ENCODE measurements around the gene IFNL2. TPM values are rescaled to one million over a fixed set of nuclear protein-coding genes. Genes with fewer than 3 reads are reported as not detected.
"Not testable (repeated sequence)": the region's sequence is repeated elsewhere in the genome, so short reads cannot be mapped to it uniquely, and the experiment has no call there.

IFNL2 gene
- total and polyA plus RNA-seq, 12 donors = not detected

DNA sequence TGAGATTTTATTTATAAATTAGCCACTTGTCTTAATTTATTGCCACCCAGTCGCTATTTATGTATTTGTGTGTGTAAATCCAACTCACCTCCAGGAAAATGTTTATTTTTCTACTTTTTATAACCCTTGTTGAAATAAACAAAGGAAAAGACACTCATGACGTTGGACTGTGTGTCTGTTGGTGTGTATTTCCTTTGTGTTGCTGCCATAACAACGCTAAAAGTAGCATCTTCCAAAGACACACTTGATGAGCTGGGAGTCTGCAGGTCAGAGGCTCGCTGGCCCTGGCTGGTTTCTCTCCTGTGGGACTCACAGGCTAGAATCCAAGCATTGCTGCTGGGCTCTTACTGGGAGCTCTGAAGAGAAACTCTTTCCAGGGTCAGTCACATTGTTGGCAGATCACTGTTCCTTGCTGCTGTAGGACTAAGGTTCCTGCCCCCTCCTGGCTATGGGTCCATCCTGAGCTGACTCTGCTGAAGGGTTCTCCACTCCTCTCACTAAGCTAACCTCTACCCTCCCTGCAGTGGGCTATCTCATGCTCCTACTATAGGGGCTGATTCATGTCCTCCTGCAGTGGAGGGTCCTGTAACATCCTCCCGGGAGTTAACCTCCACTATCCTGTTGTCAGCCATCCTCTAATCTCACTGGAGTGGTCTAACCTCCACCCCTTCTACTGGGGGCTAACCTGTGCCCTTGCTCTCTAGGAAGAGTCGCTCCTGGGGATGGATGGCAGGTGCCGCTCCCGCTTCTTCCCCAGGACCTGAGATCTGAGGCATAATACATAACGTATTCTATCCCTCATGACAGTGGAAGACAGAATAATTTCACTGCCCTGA lies 2.1 kb downstream of the IFNL2 start:
- TF ChIP-seq, protein P1, sequence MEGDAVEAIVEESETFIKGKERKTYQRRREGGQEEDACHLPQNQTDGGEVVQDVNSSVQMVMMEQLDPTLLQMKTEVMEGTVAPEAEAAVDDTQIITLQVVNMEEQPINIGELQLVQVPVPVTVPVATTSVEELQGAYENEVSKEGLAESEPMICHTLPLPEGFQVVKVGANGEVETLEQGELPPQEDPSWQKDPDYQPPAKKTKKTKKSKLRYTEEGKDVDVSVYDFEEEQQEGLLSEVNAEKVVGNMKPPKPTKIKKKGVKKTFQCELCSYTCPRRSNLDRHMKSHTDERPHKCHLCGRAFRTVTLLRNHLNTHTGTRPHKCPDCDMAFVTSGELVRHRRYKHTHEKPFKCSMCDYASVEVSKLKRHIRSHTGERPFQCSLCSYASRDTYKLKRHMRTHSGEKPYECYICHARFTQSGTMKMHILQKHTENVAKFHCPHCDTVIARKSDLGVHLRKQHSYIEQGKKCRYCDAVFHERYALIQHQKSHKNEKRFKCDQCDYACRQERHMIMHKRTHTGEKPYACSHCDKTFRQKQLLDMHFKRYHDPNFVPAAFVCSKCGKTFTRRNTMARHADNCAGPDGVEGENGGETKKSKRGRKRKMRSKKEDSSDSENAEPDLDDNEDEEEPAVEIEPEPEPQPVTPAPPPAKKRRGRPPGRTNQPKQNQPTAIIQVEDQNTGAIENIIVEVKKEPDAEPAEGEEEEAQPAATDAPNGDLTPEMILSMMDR (IDR thresholded peaks at IDR 0.05) = no peak
- TF ChIP-seq POLR2A (IDR thresholded peaks at IDR 0.05) = no peak
- H3K27me3 ChIP-seq = peaks cover 4% of the 10 kb centered on the region
- H3K27ac ChIP-seq = no peak overlapping the region
- H3K9me3 ChIP-seq (replicated peaks in 1 of 3) = no peaks in the 10 kb centered on the region
- intact Hi-C loops (cut with DNase I) = no loop called here
- DNase-seq = no peak
- H3K36me3 ChIP-seq (replicated peaks in 1 of 2) = no peaks in the 10 kb centered on the region
- 68 to 75% (median 73%) methylated on average over 9 of the region's 9 CpGs for WGBS, 4 donors
- no peaks in the 10 kb centered on the region for H3K4me1 ChIP-seq (replicated peaks in 1 of 2)
- no peak overlapping the region for H3K4me3 ChIP-seq

- DNase-seq; intact Hi-C loops (cut with DNase I): not testable (repeated sequence)
These were observed 5.7 kb downstream of the IFNL2 start for GRCh38 chr19:39273859-39274258.

GRCh38 chr19:39275578-39275977 lies 7.4 kb downstream of the IFNL2 start:
- no peak for DNase-seq
- no peaks in the 10 kb centered on the region for H3K9me3 ChIP-seq (replicated peaks in 1 of 3)
- TF ChIP-seq, protein P1 (IDR thresholded peaks at IDR 0.05) = no peak
- TF ChIP-seq POLR2A (IDR thresholded peaks at IDR 0.05) = no peak
- no peak overlapping the region for H3K4me3 ChIP-seq
- intact Hi-C loops (cut with DNase I) = no loop called here
- no peak overlapping the region for H3K27ac ChIP-seq
- no peaks in the 10 kb centered on the region for H3K4me1 ChIP-seq (replicated peaks in 1 of 2)
- WGBS, 4 donors = 73 to 85% (median 81%) methylated on average over 5 of the region's 5 CpGs
- H3K27me3 ChIP-seq = no peaks in the 10 kb centered on the region
- H3K36me3 ChIP-seq (replicated peaks in 1 of 2) = no peaks in the 10 kb centered on the region

More at GRCh38 chr19:39273859-39274258, 5.7 kb downstream of the IFNL2 start:
- not testable (repeated sequence) for H3K9me3 ChIP-seq (replicated peaks in 1 of 3); H3K27me3 ChIP-seq; H3K27ac ChIP-seq; H3K36me3 ChIP-seq (replicated peaks in 1 of 2); H3K4me3 ChIP-seq; H3K4me1 ChIP-seq (replicated peaks in 1 of 2)
- 76 to 85% (median 77%) methylated on average over 5 of the region's 5 CpGs for WGBS, 4 donors

DNA sequence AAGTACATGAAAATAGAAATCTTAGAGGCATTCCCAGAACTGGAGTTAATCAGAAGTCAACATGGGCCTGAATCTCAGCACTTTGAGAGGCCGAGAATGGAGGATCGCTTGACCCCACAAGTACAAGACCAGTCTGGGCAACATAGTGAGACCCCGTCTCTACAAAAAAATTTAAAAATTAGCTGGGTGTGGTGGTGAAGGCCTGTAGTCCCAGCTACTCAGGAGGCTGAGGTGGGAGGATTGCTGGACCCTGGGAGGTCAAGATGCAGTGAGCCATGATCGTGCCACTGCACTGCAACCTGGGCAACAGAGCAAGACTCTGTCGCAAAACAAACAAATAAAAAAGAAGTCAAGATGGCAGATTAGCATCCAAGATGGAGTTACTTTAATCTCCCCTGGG lies 8.5 kb downstream of the IFNL2 start:
- intact Hi-C loops (cut with DNase I) = no loop called here
- H3K36me3 ChIP-seq (replicated peaks in 1 of 2) = no peaks in the 10 kb centered on the region
- no peaks in the 10 kb centered on the region for H3K27me3 ChIP-seq
- no peak overlapping the region for H3K4me3 ChIP-seq
- no peak overlapping the region for H3K27ac ChIP-seq
- WGBS, 4 donors = 87 to 94% (median 92%) methylated on average over 5 of the region's 5 CpGs
- H3K4me1 ChIP-seq (replicated peaks in 1 of 2) = no peaks in the 10 kb centered on the region
- no peak for TF ChIP-seq POLR2A (IDR thresholded peaks at IDR 0.05)
- TF ChIP-seq, protein P1 (IDR thresholded peaks at IDR 0.05) = no peak
- no peaks in the 10 kb centered on the region for H3K9me3 ChIP-seq (replicated peaks in 1 of 3)
- no peak for DNase-seq

DNA sequence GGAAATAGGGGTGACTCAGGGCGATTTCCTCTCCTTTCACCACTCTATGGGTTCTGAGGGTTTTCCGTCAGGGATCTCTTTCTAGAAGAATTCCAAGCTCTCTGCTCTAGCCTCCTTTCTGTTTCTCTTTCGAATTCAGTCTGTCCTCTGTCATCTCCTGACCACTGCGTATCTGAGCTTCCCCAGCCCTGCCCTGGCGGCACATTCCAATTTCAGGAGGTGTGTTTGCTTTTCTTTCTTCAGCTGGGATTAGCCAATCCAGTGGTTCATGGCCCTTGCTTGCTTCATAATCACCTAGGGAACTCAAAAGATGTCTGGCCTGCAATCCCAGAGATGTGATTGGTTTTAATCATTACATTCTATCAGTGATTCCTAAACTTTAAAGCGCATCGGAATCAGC lies 9.4 kb downstream of the IFNL2 start:
- WGBS, 4 donors = 75 to 80% (median 79%) methylated on average over 7 of the region's 7 CpGs
- Histone ChIP-seq H3K27me3 (no peaks in the 10 kb centered on the region), H3K36me3 (replicated peaks in 1 of 2) (no peaks in the 10 kb centered on the region), H3K4me3 (no peak overlapping the region), H3K9me3 (replicated peaks in 1 of 3) (no peaks in the 10 kb centered on the region), H3K4me1 (replicated peaks in 1 of 2) (no peaks in the 10 kb centered on the region), H3K27ac (no peak overlapping the region)
- TF ChIP-seq, protein P1 (IDR thresholded peaks at IDR 0.05) = no peak
- no peak for TF ChIP-seq POLR2A (IDR thresholded peaks at IDR 0.05)
- intact Hi-C loops (cut with DNase I) = no loop called here
- no peak for DNase-seq
